K562 (cell line): Measurements from ENCODE around the gene SYPL2. TPM values are rescaled to one million over a fixed set of nuclear protein-coding genes. Genes with fewer than 3 reads are reported as not detected.

Experiments
- RBM34 ChIP-seq: fragments of 200-400 bp; formaldehyde crosslinking; IDR thresholded peaks from 2 replicates; pipeline ENCODE4 v1.6.1; 2018; ENCODE audit warnings: low read length, borderline replicate concordance; ENCODE audit not compliant: insufficient read depth
- polyA plus RNA-seq, 8 experiments: library from polyadenylated mRNA; depleted of rRNA in 4 of 8; stranded (reverse) in 5 of 8; unstranded in 3 of 8; fragments of >200 nt; fragmentation: Nextera tagmentation in 2 of 8; fragmentation: Illumina TruSeq in 1 of 8; extraction: Ambion mirVana in 2 of 8; extraction: Trizol in 1 of 8; gene quantifications; 2 replicates each; pipeline versions ENCODE4 v1.2.1 to v1.2.3, GENCODE V29; 2011 to 2014; ENCODE audit warnings: inconsistent platforms in 1 of 8, missing spikeins in 1 of 8
- total RNA-seq, 7 experiments: library from RNA; depleted of rRNA in 6 of 7; stranded (reverse); fragments of >200 nt in 6 of 7; fragmentation: Illumina TruSeq in 2 of 7; extraction: Trizol in 2 of 7; gene quantifications; 2 replicates each; pipeline versions ENCODE4 v1.2.1 to v1.2.3, GENCODE V29; 2011 to 2021; ENCODE audit warnings: low replicate concordance in 1 of 7
- TF ChIP-seq, protein P1 (sequence below), 3 experiments: fragments of 200-800 bp in 1 of 3; fragments of 250-450 bp in 1 of 3; fragments of 450-650 bp in 1 of 3; sonication (Bioruptor Pico) in 1 of 3; sonication (Bioruptor generic) in 1 of 3; formaldehyde crosslinking in 1 of 3; IDR thresholded peaks; 2 replicates each; pipeline versions ENCODE4 v1.6.1 to v1.8.0; 2016 to 2022; ENCODE audit warnings: mild to moderate bottlenecking in 2 of 3, missing genetic modification characterization in 2 of 3, missing compliant biosample characterization in 1 of 3, moderate library complexity in 1 of 3
- TF ChIP-seq, protein P2 (sequence below), 2 experiments: fragments of 450-650 bp; IDR thresholded peaks; 2 replicates each; pipeline ENCODE4 v1.6.1; 2018; ENCODE audit warnings: mild to moderate bottlenecking in 2 of 2, low read depth in 1 of 2; ENCODE audit not compliant: partially characterized antibody in 2 of 2
- TF ChIP-seq, protein P3 (sequence below), 2 experiments: fragments of 450-650 bp; IDR thresholded peaks; 2 replicates each; pipeline ENCODE4 v1.6.1; 2016; ENCODE audit warnings: mild to moderate bottlenecking in 2 of 2, borderline replicate concordance in 1 of 2, low read depth in 1 of 2, moderate library complexity in 1 of 2

The SYPL2 gene
- total and polyA plus RNA-seq, 9 of the 15 experiments (the other 6 are each of a cell fraction or from before 2014, with no cell fraction given) = 0.03 to 0.20 (median 0.07) TPM; not detected in 2

DNA sequence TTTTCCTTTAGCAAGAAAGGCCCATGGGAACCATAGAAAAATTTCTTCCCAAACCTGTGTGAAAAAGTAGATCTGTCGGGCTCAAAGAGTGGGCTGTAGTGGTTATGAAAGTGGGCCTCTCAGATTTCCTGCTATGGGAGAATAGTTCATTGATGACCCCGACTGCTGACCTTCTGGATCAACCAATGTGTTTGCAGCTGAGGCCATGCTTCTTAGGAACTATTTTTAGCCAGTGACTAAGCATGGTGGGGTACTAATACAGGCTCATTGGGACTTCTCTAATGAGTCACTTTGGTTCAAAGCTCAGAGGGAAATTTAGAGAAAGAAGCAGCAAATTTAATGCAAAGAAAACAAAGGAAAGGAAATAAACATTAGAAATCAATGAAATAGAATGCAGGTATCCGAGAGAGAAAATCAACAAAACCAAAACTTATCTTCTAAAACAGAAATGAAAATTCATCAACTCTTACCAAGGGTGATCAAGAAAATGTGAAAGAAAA lies 27.5 kb upstream of the SYPL2 start (continued):
- TF ChIP-seq, protein P1, sequence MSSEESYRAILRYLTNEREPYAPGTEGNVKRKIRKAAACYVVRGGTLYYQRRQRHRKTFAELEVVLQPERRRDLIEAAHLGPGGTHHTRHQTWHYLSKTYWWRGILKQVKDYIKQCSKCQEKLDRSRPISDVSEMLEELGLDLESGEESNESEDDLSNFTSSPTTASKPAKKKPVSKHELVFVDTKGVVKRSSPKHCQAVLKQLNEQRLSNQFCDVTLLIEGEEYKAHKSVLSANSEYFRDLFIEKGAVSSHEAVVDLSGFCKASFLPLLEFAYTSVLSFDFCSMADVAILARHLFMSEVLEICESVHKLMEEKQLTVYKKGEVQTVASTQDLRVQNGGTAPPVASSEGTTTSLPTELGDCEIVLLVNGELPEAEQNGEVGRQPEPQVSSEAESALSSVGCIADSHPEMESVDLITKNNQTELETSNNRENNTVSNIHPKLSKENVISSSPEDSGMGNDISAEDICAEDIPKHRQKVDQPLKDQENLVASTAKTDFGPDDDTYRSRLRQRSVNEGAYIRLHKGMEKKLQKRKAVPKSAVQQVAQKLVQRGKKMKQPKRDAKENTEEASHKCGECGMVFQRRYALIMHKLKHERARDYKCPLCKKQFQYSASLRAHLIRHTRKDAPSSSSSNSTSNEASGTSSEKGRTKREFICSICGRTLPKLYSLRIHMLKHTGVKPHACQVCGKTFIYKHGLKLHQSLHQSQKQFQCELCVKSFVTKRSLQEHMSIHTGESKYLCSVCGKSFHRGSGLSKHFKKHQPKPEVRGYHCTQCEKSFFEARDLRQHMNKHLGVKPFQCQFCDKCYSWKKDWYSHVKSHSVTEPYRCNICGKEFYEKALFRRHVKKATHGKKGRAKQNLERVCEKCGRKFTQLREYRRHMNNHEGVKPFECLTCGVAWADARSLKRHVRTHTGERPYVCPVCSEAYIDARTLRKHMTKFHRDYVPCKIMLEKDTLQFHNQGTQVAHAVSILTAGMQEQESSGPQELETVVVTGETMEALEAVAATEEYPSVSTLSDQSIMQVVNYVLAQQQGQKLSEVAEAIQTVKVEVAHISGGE (CRISPR knock-in tag; IDR thresholded peaks at IDR 0.05) = no peak
- TF ChIP-seq, protein P2, sequence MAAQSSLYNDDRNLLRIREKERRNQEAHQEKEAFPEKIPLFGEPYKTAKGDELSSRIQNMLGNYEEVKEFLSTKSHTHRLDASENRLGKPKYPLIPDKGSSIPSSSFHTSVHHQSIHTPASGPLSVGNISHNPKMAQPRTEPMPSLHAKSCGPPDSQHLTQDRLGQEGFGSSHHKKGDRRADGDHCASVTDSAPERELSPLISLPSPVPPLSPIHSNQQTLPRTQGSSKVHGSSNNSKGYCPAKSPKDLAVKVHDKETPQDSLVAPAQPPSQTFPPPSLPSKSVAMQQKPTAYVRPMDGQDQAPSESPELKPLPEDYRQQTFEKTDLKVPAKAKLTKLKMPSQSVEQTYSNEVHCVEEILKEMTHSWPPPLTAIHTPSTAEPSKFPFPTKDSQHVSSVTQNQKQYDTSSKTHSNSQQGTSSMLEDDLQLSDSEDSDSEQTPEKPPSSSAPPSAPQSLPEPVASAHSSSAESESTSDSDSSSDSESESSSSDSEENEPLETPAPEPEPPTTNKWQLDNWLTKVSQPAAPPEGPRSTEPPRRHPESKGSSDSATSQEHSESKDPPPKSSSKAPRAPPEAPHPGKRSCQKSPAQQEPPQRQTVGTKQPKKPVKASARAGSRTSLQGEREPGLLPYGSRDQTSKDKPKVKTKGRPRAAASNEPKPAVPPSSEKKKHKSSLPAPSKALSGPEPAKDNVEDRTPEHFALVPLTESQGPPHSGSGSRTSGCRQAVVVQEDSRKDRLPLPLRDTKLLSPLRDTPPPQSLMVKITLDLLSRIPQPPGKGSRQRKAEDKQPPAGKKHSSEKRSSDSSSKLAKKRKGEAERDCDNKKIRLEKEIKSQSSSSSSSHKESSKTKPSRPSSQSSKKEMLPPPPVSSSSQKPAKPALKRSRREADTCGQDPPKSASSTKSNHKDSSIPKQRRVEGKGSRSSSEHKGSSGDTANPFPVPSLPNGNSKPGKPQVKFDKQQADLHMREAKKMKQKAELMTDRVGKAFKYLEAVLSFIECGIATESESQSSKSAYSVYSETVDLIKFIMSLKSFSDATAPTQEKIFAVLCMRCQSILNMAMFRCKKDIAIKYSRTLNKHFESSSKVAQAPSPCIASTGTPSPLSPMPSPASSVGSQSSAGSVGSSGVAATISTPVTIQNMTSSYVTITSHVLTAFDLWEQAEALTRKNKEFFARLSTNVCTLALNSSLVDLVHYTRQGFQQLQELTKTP (IDR thresholded peaks at IDR 0.05; ENCODE audit: low read depth in 1 of 2, partially characterized antibody in 2 of 2) = no peak
- TF ChIP-seq, protein P3, sequence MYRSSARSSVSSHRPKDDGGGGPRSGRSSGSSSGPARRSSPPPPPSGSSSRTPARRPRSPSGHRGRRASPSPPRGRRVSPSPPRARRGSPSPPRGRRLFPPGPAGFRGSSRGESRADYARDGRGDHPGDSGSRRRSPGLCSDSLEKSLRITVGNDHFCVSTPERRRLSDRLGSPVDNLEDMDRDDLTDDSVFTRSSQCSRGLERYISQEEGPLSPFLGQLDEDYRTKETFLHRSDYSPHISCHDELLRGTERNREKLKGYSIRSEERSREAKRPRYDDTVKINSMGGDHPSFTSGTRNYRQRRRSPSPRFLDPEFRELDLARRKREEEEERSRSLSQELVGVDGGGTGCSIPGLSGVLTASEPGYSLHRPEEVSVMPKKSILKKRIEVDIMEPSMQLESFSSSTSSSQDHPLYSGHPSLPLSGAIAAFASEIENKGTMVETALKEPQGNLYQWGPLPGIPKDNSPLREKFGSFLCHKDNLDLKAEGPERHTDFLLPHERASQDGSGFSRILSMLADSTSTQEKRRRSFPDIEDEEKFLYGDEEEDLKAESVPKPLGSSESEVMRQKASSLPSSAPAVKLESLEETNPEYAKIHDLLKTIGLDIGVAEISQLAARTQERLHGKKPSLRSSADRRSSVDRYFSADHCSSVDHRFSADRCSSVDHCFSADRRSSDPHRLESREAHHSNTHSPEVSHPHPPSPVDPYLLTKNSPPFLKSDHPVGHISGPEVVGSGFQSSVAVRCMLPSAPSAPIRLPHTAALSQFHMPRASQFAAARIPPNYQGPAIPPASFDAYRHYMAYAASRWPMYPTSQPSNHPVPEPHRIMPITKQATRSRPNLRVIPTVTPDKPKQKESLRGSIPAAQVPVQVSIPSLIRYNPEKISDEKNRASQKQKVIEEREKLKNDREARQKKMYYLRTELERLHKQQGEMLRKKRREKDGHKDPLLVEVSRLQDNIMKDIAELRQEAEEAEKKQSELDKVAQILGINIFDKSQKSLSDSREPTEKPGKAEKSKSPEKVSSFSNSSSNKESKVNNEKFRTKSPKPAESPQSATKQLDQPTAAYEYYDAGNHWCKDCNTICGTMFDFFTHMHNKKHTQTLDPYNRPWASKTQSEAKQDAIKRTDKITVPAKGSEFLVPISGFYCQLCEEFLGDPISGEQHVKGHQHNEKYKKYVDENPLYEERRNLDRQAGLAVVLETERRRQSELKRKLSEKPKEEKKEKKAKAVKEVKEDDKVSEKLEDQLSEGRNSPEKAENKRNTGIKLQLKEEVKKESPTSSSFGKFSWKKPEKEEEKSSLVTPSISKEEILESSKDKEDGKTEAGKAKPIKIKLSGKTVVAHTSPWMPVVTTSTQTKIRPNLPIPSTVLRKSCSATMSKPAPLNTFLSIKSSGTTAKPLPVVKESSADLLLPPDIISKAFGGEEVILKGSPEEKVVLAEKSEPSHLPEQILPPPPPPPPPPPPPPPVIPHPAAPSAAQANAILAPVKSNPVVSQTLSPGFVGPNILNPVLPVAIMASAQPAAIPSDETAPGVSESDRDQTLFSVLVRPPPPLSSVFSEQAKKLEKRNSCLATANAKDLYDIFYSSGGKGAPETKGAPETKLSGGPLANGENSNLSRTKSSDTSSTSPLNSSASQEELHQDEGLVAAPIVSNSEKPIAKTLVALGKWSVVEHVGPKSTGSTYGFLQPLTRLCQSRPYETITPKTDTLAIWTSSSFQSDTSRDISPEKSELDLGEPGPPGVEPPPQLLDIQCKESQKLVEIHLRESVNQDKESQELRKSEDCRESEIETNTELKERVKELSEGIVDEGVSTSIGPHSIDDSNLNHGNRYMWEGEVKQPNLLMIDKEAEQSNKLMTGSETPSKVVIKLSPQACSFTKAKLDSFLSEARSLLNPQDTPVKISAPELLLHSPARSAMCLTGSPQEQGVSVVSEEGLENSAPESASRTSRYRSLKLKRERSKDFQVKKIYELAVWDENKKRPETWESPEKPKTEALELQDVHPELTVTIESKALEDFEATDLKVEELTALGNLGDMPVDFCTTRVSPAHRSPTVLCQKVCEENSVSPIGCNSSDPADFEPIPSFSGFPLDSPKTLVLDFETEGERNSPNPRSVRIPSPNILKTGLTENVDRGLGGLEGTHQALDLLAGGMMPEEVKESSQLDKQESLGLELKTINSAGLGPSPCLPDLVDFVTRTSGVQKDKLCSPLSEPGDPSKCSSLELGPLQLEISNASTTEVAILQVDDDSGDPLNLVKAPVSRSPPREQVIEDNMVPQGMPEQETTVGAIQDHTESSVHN (IDR thresholded peaks at IDR 0.05; ENCODE audit: borderline replicate concordance in 1 of 2, low read depth in 1 of 2) = peak in 1 of 2 experiments; percentile 44; a peak in 1 of 4 replicates
- no peak for TF ChIP-seq RBM34
